ENCODE measurements around the gene ZNF581.

The ZNF581 gene

DNA sequence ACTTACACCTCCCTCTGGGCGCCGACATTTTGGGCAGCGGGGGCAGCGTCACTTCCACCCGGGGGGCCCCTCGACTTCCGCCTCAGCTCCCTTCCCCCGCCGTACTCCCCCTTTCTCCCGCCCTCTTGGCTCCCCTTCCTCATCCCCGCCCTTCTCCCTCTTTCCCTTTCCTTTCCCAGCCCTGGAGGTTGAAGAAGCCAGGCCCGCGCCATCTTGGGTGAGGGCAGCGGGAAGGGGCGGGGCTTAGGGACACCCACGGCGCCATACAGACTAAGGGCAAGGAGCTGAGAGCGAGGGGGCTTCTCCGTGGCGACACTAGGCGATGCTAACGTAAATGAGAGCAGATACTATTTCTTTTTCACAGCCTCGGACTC lies 44.0 kb upstream of the ZNF581 start, which contains the start of gene FIZ1:
FIZ1 (minus strand) TSS at position 50 of the 374 bp plus-strand sequence. CDS start 1,652 bp downstream, outside the sequence.
- no peak for TF ChIP-seq CTCF (IDR thresholded peaks at IDR 0.05)
- peak; percentile 100 for DNase-seq (ENCODE audit: low spot score)
- Histone ChIP-seq H3K27ac (peak within 1 kb of the TSS; percentile 96), H3K4me3 (peak within 1 kb of the TSS; percentile 96)

DNA sequence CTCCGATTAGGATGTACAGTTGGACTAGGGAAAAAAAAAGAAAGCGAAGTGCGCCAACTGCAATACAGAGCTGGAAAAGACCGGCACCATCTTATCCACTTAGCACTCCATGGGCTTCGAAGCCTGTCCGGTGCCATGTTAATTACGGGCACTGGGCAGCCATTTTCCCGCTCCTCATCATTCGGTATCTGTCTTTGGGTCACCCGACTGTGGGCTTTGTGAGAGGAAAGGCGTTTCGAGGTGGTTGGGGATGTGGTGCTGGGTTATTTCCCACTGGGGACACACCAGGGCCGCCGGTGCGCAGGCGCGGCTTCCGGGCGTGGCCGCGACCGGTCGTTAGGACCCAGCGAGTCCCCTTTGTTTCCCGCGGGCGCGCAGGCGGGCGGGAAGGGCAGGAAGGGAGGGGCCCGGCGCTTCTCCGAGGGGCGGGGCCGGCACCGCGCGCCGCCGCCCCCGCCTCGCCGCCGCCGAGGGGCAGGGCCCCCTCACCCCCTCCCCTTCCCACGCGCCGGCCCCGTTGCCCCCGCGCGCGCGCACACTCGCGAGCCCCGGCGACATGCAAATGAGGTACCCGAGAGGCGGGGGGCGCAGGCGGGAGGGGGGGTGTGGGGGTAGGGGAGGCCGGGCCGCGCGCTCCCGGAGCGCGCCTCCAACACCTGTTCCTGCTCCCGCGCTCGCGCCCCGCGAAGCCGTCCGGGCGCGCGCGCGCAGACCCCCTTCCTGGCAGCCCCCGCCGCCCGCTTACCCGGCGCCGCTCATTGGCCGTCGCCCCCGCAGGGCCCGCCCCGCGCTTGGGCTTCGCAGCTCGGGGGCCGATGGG lies 43.4 kb upstream of the ZNF581 start, which contains the start of gene ZNF524:
ZNF524 (plus strand) TSS at position 447 of the 820 bp plus-strand sequence. CDS start 1,825 bp downstream, outside the sequence.
- Histone ChIP-seq H3K27ac (peak within 1 kb of the TSS; percentile 96), H3K4me3 (peak within 1 kb of the TSS; percentile 96)
- no peak for TF ChIP-seq CTCF (IDR thresholded peaks at IDR 0.05)
- peak; percentile 92 for DNase-seq (ENCODE audit: low spot score)

GRCh38 chr19:55600662-55601028 lies 42.8 kb upstream of the ZNF581 start:
- no peak for TF ChIP-seq CTCF (IDR thresholded peaks at IDR 0.05)
- DNase-seq (ENCODE audit: low spot score), result no peak
- peak overlapping the region; percentile 96 for H3K4me3 ChIP-seq
- peak overlapping the region; percentile 96 for H3K27ac ChIP-seq

GRCh38 chr19:55601084-55601483 lies 42.4 kb upstream of the ZNF581 start:
- Histone ChIP-seq H3K27ac (peak overlapping the region; percentile 96), H3K4me3 (peak overlapping the region; percentile 96)
- DNase-seq (ENCODE audit: low spot score), result no peak
- no peak for TF ChIP-seq CTCF (IDR thresholded peaks at IDR 0.05)

- Histone ChIP-seq H3K27ac (no peak overlapping the region), H3K4me3 (no peak overlapping the region)
- no peak for DNase-seq (ENCODE audit: low spot score)
- TF ChIP-seq CTCF (IDR thresholded peaks at IDR 0.05), result no peak
Measured at GRCh38 chr19:55602104-55603001, 41.1 kb upstream of the ZNF581 start.

DNA sequence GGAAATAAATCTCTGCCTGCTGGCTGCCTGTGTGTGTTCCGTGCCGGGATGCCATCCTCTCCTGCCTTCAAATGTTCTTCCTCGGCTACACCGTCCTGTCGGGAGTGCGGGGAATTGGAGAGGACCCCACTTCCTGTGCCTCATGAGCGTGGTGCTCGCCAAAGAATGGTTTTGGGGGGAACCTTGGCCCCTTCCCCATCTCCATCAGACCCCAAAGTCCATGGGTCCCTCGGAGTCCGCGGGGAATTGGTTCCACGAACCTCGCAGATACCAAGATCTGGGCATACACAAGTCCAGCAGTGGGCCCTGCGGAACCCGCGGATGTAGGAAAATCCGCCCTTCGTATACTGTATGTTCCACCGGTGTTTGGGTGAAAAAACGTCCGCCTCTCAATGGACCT lies 40.3 kb upstream of the ZNF581 start:
- no peak overlapping the region for H3K27ac ChIP-seq
- DNase-seq (ENCODE audit: low spot score), result no peak
- no peak overlapping the region for H3K4me3 ChIP-seq
- no peak for TF ChIP-seq CTCF (IDR thresholded peaks at IDR 0.05)

All from coronary artery (tissue), 2 donors.